Measurements from ENCODE around the gene THSD4.
"Not testable (repeated sequence)": the region's sequence is repeated elsewhere in the genome, so short reads cannot be mapped to it uniquely, and the experiment has no call there.

Gene THSD4

GRCh38 chr15:71362556-71362955 is 247.3 kb downstream of the THSD4 start:
- no peak for DNase-seq

DNA sequence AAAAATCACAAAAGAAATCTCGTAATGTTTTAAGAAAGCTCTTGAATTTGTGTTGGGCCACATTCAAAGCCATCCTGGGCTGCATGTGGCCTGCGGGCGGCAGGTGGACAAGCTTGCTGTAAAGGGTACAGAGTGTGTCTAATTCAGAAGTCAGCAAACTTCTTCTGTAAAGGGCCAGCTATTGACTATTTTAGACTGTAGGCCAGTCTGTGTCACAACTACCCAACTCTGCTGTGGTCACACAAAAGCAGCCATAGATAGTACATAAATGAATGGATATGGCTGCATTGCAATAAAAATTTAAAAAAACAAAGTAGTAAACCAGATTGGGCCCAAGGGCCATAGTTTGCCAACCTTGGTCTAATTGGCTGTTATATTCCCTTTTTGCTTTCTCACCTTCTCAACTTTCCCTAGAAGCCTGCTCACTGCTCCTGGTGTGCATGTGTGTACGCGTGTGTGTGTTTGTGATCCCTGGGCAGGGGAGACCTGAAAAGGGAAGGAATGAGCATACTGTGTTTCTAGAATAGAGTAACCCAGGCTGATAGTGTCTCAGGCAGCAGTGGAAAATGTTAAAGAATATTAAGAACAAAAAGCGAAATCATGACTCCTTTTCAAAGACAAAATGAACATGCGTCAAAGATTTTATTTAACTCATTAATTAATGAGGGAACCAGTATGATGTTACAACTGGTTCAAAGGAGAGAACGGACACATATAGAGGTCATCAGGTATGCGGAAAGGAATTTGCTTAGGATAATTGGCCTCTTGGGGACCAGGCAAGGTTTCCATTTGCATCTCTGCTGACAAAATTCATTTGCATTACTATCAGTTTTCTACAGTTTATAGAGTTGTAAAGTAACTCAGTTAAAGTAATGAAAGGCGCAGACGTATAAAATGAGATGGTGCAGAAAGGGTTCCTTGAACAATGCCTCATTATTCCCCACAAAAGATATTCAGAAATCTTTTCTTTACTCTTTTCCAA is 248.0 kb downstream of the THSD4 start:
- no peak for DNase-seq

GRCh38 chr15:71364117-71364584 is 248.9 kb downstream of the THSD4 start:
- DNase-seq: no peak

DNA sequence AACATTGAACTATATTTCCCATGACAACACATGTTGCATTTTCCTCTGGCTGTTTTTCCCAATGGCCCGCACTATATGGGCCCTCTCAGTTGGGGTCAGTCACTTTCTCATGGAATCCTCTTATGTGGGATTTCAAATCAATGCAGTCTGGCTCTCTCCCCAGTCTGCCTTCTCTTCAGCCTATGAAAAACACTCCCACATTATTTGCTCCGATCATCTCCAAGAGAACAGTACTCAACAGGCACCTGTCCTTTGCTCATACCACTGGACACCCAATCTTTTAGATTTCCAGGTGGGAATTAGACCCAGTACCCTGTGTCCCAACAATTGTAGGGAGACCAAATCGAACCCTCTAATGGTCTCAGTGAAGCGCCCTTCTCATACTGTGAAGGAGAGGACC is 251.3 kb downstream of the THSD4 start:
- DNase-seq: no peak

- DNase-seq: no peak
Measured at GRCh38 chr15:71366926-71367325, 251.7 kb downstream of the THSD4 start.

GRCh38 chr15:71367737-71368136 is 252.5 kb downstream of the THSD4 start:
- not testable (repeated sequence) for DNase-seq

DNA sequence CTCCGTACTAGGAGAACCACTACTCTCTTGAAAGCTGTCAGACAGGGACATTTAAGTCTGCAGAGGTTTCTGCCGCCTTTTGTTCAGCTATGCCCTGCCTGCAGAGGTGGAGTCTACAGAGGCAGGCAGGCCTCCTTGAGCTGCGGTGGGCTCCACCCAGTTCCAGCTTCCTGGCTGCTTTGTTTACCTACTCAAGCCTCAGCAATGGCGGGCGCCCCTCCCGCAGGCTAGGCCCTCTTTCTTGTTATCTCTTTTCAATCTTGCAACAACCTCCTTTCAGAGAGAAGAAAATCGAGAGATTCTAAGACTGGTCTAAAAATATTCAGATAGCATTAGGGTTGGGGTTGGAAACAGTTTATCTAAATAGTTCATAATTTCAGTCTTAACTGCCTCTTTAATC is 257.5 kb downstream of the THSD4 start:
- not testable (repeated sequence) for DNase-seq

GRCh38 chr15:71373917-71374316 is 258.6 kb downstream of the THSD4 start:
- no peak for DNase-seq

GRCh38 chr15:71374607-71375352 is 259.5 kb downstream of the THSD4 start:
- no peak for DNase-seq

DNA sequence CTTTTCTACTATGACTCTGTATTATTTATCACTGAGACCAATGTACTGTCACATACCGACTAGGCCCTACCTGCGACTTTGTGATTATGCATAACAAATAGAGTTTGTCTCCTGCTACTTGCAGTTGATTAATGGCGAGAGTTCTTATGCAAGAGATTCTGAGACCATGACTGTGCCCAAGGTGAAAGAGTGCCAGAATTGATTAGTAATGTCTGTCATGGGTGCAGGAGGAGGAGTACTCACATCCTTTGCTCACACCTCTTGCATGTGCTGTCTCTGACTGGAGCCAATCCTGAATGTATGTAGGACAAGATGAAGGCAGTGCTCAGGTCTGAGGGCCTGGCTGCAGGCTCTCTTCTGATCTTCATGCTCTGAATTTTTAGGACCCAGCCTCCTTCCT is 260.7 kb downstream of the THSD4 start:
- DNase-seq: no peak

DNA sequence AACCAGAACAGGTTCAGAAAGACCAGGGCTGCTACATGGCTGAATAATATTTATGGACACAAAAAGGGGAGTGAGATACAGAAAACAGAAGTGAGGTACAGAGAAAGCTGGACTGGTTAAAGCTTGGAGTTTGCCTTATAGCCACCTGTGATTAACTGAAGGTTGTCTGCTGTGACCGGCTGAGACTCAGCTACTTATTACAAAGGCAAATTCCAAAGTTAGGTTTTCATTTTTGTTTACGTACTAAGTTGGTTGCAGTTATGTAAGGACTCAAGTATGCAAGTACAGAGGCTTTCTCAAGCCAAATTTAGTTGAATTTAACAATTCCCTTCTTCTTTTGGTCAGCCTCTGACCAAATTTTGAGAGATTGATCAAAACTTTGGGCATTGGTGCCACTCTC is 264.6 kb downstream of the THSD4 start:
- DNase-seq: no peak

DNA sequence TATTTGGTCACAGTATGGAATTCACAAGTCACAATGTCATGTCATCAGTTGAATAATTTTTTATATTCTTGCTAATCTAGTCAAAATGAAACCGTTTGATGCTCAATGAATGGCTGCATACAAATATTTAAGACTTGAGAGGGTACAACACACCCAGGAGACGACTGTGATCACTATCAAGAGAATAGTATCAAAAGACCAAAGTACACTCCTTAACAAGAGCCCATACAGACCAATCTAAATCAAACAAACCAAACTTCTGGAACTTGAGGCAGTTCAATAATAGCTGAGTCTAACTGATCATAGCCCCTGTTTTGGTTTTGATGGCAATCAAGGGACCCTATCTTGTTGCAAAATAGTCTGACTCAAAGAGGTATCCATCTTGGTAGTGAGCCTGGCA is 265.1 kb downstream of the THSD4 start:
- no peak for DNase-seq

GRCh38 chr15:71384501-71384900 is 269.2 kb downstream of the THSD4 start:
- DNase-seq: no peak

DNA sequence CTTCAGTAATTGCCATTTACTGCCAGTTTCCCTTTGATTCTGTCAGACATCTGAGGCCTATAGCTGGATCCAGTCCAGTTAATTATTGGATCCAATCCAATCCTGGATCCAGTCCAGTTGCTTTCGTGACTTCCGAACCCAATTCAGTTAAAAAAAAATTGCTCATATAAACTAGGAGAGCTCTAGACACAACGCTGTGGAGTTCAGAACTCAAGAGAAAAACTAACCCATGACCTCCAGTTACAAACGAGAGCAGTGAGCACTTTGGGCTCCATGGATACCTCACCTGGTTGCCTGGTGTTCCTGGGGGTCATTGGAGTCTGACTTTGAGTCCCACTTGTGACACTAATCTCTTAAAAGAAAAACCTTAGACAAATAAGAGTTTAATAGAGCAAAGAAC is 269.8 kb downstream of the THSD4 start:
- DNase-seq: no peak

GRCh38 chr15:71385457-71385856 is 270.2 kb downstream of the THSD4 start:
- DNase-seq: no peak

DNA sequence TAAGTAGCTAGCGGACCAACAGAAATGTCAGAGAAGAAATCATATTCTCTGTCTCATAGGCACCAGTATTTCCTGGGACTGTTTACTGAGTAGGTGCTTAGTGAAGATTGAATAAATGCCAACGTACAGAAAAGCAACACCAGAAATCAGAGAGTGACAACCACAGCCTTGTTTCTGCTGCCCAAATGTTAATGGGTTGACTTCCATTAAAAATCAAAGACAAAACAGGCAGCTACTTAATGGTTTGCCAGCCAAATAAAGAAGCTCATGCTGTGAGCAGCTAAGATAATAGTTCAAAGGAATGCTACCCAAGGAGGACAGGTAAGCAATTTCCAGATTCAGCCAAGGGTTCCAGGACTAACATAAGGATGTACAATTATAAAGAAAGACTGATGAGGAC is 270.7 kb downstream of the THSD4 start:
- DNase-seq: no peak

DNA sequence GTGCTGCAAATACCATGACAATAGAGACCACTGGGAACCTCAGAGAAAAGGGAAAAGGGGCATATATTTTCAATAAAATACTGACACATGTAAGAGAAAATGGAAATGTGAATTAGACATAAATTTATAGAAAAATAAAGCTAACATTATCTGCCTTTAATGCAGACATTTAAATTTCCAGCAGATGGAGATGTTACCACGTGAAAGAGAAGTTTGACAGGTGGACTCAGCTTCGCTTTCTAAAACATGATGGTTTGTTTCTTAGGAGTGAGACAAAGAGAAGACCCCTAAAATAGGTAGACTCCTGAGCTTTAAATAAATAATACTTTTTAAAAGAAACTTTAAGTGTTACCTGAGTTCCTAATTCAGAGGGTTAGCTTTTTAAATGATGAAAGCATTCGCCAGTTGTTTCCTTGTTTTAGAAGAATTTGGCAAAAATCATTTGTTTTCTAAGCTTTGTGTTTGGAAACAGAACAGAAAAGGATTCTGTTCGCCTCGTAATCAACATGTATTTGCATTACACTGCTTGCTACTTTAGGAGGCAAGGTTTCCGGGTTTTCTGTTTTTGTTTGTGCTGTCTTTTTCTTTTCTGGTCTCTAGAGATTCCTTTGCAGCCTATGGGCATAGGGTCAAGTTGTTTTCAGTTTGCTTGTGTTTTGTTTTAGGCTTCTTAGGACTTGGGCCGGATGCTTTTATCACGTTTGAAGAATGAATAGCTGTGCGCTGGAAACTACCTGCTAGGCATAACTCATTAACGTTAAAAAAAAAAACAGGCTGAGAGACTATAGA is 271.4 kb downstream of the THSD4 start:
- no peak for DNase-seq

DNA sequence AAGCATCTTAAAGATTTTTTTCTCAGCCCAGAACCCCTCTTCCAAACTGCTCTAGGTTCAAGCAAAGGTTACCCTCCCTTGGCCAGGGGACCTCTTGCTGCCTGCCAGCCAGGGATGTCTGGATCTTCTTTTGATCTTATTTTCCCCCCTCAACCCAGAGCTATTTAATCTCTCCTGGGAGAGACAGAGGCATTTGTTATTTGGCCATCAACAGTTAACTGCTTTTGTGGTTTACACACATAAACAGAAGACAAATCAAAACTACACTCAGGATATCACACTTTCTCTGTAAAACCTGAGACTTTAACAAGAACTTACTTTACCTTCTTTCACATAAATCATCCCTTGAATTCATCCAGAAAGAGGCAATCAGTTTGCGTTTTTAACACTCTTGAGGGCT is 272.5 kb downstream of the THSD4 start:
- DNase-seq: no peak

GRCh38 chr15:71390096-71390495 is 274.8 kb downstream of the THSD4 start:
- DNase-seq: no peak

DNA sequence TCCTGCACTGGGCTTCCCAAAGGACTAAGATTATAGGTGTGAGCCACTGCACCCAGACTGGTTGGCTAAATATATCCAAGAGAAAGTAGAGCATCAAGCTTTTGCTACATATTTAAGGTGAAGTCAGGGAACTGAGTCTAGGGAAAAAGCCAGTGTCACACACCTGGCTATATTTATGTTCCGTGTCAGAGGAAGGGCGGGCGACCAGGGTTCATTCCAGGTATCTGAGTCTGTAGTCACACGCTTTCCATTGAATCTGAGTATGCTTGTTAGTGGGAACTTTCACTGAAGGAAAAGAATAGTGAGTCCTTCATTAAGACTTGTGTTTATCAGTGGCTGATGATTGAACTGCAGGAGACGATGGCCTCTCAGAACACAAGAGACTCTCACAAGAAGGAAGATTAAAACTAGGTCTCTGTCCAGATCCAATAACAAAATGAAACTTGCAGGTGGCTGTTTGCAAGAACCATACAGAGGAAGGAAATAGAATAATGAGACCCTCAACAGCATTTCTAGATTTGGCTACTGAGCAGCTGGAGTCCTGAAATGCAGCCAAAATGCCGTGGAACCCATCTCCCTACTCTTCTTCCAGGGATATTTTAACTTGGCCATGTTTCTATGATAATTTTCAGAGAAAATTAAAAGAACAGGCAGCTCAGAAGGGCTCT is 276.3 kb downstream of the THSD4 start:
- no peak for DNase-seq

DNA sequence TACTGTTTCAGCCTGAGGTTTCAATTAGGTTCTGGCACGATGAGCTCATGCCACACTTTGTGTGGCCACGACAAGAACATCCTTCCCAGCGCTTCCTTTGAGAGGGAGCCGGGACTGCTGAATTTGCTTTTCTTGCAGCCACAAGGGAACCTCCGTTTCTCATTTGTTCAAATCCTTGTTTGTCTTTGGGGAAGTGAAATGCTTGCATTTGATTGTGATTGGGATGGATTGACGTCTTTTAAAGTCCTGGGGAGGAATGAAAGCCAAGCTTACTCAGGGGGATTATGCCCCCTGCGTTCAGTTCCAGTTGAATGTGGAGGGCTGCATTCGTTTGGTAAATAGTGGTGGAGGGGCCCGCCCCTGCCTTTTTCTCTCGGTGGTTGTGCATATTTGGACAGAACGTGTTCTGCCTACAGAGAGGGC is 277.6 kb downstream of the THSD4 start:
- no peak for DNase-seq

DNA sequence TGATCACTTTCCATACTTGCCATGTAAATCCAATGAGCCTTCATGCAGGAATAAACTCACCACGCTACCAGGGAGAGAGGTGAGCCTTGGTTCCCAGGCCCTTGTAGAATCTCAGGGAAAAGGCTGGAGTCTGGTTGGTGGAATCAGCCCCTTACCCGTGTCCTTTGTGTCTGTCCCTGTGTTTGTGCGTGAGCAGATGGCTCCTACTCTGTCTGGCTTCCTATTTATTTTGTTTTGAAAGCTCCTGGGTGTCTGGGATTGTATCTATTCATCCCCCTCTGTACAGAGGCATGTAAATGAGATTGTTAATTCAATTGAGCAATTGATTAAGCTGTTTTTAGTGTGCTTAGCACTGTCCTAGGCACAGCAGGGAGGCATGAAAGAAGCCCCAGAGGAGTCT is 278.1 kb downstream of the THSD4 start:
- no peak for DNase-seq

All from cortex of kidney (tissue), 1 donor.